ENCODE data around the gene ABCC11. TPM values are rescaled to one million over a fixed set of nuclear protein-coding genes. Genes with fewer than 3 reads are reported as not detected.

Gene ABCC11
- total RNA-seq: under 1 TPM in 4 of 6 donors, not detected in 2; 0.15 to 0.33 (median 0.21) TPM

GRCh38 chr16:48247311-48247710, at the start of gene ABCC11:
Gene ABCC11 (minus strand): TSS chr16:48247539. CDS start chr16:48231921, 15,618 bp downstream.
- no peak for ATAC-seq (ENCODE audit: low FRiP score in 2 of 2)
- no peak for TF ChIP-seq POLR2AphosphoS5 (IDR thresholded peaks at IDR 0.05)
- TF ChIP-seq, protein P1, sequence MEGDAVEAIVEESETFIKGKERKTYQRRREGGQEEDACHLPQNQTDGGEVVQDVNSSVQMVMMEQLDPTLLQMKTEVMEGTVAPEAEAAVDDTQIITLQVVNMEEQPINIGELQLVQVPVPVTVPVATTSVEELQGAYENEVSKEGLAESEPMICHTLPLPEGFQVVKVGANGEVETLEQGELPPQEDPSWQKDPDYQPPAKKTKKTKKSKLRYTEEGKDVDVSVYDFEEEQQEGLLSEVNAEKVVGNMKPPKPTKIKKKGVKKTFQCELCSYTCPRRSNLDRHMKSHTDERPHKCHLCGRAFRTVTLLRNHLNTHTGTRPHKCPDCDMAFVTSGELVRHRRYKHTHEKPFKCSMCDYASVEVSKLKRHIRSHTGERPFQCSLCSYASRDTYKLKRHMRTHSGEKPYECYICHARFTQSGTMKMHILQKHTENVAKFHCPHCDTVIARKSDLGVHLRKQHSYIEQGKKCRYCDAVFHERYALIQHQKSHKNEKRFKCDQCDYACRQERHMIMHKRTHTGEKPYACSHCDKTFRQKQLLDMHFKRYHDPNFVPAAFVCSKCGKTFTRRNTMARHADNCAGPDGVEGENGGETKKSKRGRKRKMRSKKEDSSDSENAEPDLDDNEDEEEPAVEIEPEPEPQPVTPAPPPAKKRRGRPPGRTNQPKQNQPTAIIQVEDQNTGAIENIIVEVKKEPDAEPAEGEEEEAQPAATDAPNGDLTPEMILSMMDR (IDR thresholded peaks at IDR 0.05): no peak
- no peak for TF ChIP-seq EP300 (IDR thresholded peaks at IDR 0.05)
- no peak for TF ChIP-seq POLR2A (IDR thresholded peaks at IDR 0.05)
- peak in 1 of 2 donors; percentile 28 for DNase-seq
- H3K9me3 ChIP-seq: no peaks in the 10 kb centered on the region
- H3K36me3 ChIP-seq: no peaks in the 10 kb centered on the region
- H3K4me1 ChIP-seq: peaks cover 21 to 51% (median 43%) of the 10 kb centered on the region in 4 donors
- no peak within 1 kb of the TSS for H3K4me3 ChIP-seq
- WGBS, 2 donors: 27 to 33% methylated on average over 4 of the region's 4 CpGs
- H3K27ac ChIP-seq: no peak within 1 kb of the TSS
- H3K27me3 ChIP-seq: no peaks in the 10 kb centered on the region

DNA sequence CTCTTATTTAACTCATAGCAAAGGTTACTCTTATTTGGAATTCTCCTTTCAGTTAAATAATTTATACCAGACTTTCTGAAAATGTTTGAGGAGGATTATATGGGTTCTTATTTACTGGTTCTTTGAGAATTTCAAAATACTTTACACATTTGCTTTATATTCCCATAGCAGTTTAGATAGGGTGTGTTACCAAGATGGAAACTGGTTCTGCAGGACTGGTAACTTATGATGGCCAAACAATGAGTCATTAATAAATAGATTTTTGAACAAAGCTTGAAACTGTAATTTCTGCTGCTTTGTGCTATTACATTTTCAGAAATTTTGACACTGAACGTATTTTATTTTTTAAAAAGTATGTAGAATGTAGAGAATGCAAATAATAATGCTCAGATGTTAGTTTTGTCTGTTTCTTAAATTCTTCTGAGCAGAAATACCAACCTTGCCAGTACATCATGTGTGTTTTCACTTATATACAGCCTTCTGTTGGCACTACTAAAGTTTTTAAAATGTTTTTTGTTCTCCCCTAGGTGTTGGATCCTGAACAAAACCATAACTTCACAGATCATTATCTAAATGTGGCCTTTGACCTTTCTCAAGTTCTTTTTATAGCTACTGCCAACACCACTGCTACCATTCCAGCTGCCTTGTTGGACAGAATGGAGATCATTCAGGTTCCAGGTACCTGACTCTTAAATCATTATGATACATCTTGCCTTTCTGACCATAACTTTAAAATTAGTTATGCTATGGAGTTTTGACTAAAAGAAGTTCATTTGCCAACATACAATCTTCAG, 48.3 kb upstream of the ABCC11 start:
- Histone ChIP-seq H3K4me1 (peaks cover 0 to 8% (median 0%) of the 10 kb centered on the region in 4 donors), H3K27me3 (no peaks in the 10 kb centered on the region), H3K36me3 (peaks cover 8 to 51% (median 19%) of the 10 kb centered on the region in 4 donors), H3K27ac (no peak overlapping the region), H3K4me3 (no peak overlapping the region), H3K9me3 (no peaks in the 10 kb centered on the region)
- 73 to 78% methylated on average over 1 of the region's 1 CpG for WGBS, 2 donors
- TF ChIP-seq, protein P1 (IDR thresholded peaks at IDR 0.05): no peak
- TF ChIP-seq POLR2AphosphoS5 (IDR thresholded peaks at IDR 0.05) (no peak), EP300 (IDR thresholded peaks at IDR 0.05) (no peak), POLR2A (IDR thresholded peaks at IDR 0.05) (no peak)
- ATAC-seq (ENCODE audit: low FRiP score in 2 of 2) (no peak), DNase-seq (no peak)

DNA sequence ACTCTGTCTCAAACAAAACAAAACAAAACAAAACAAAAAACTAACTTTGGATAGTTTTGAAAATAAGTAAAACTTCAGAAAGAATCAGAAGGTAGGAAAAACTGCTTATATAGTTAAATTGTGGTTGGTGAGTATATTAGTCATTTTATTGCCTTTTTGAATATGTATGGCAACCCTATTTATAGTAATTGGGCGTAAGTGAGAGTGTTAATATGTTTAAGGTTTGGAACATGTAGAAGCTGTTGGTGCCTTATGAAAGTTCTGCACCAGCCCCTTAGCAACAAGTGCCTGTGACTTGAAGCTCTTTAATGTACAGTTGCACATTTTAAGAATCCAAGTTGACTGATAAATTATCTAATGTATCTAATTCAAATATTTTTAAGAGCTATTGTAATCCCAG, 47.4 kb upstream of the ABCC11 start:
- Histone ChIP-seq H3K27me3 (no peaks in the 10 kb centered on the region), H3K27ac (no peak overlapping the region), H3K4me1 (peaks cover 0 to 4% (median 0%) of the 10 kb centered on the region in 4 donors), H3K9me3 (no peaks in the 10 kb centered on the region), H3K36me3 (peaks cover 6 to 48% (median 20%) of the 10 kb centered on the region in 4 donors), H3K4me3 (no peak overlapping the region)
- TF ChIP-seq, protein P1 (IDR thresholded peaks at IDR 0.05): no peak
- TF ChIP-seq EP300 (IDR thresholded peaks at IDR 0.05) (no peak), POLR2A (IDR thresholded peaks at IDR 0.05) (no peak), POLR2AphosphoS5 (IDR thresholded peaks at IDR 0.05) (no peak)
- DNase-seq (no peak), ATAC-seq (ENCODE audit: low FRiP score in 2 of 2) (no peak)
- WGBS, 2 donors: 83 to 95% methylated on average over 1 of the region's 1 CpG

DNA sequence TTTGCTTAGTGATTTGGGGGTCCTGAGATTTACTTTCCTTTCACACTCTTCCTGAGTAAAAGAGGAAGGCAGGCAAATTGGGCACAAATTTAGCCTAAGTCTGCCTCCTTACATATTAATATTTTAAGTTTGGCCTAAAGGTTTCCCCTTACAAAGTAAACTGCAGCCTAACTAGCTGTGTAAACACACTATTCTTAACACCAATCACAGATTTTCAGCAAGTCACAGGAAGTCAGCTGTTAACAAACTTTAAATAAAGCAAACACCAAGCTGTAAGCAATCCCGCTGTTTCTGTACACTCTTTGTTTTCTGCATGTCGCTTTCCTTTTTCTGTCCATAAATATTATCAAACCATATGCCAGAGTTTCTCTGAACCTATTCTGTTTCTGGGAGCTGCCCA, 45.1 kb upstream of the ABCC11 start:
- peaks cover 5 to 46% (median 14%) of the 10 kb centered on the region in 4 donors for H3K36me3 ChIP-seq
- H3K4me1 ChIP-seq: peaks cover 0 to 4% (median 0%) of the 10 kb centered on the region in 4 donors
- no peak overlapping the region for H3K4me3 ChIP-seq
- peak overlapping the region in 2 of 4 donors; percentile 42 to 58 for H3K27ac ChIP-seq
- DNase-seq (no peak), ATAC-seq (ENCODE audit: low FRiP score in 2 of 2) (no peak)
- peaks cover 0 to 1% (median 0%) of the 10 kb centered on the region in 4 donors for H3K9me3 ChIP-seq
- no peaks in the 10 kb centered on the region for H3K27me3 ChIP-seq
- TF ChIP-seq, protein P1 (IDR thresholded peaks at IDR 0.05): no peak
- TF ChIP-seq EP300 (IDR thresholded peaks at IDR 0.05) (no peak), POLR2A (IDR thresholded peaks at IDR 0.05) (no peak), POLR2AphosphoS5 (IDR thresholded peaks at IDR 0.05) (no peak)
- WGBS, 2 donors: 62 to 68% methylated on average over 2 of the region's 2 CpGs
